Transverse colon (tissue), 4 donors: ENCODE results near the gene DCTPP1. TPM values are rescaled to one million over a fixed set of nuclear protein-coding genes. Genes with fewer than 3 reads are reported as not detected.

Experiments used
- DNase-seq: peaks from one replicate; pipeline ENCODE4 v3.0.0-alpha.2; 2019
- H3K27ac ChIP-seq, 4 donors: fragments of 200-600 bp; sonication (generic); 2 replicates each; pipeline ENCODE4 v1.5.1; 2016 to 2018; ENCODE audit warnings: inconsistent platforms in 4 of 4
- H3K27me3 ChIP-seq: fragments of 200-600 bp; sonication (generic); 2 replicates; pipeline ENCODE4 v1.5.1; 2017; ENCODE audit warnings: inconsistent platforms
- H3K36me3 ChIP-seq, 4 donors: fragments of 200-600 bp; sonication (generic); 2 replicates each; pipeline ENCODE4 v1.5.1; 2017 to 2019; ENCODE audit warnings: inconsistent platforms in 4 of 4
- H3K4me1 ChIP-seq, 4 donors: fragments of 200-600 bp; sonication (generic); 2 replicates each; pipeline ENCODE4 v1.5.1; 2017 to 2020; ENCODE audit warnings: inconsistent platforms in 4 of 4
- H3K4me3 ChIP-seq, 4 donors: fragments of 200-600 bp; sonication (generic); 1 replicate in 1 of 4; 2 replicates in 3 of 4; pipeline versions ENCODE4 v1.5.1 to v1.6.1; 2017 to 2019; ENCODE audit warnings: inconsistent platforms in 4 of 4
- H3K9me3 ChIP-seq, 2 donors: fragments of 200-600 bp; sonication (generic); 2 replicates each; pipeline ENCODE4 v1.5.1; 2017 to 2019; ENCODE audit warnings: inconsistent platforms in 2 of 2
- EP300 ChIP-seq: sonication (generic); formaldehyde crosslinking; IDR thresholded peaks from one replicate; pipeline ENCODE4 v1.6.1; 2017; ENCODE audit warnings: antibody characterized with exemption, low read depth
- POLR2A ChIP-seq: fragments of 450-650 bp; IDR thresholded peaks from one replicate; pipeline ENCODE4 v1.6.1; 2016; ENCODE audit warnings: antibody characterized with exemption, mild to moderate bottlenecking, moderate library complexity
- POLR2AphosphoS5 ChIP-seq, 3 donors: sonication (generic); formaldehyde crosslinking; IDR thresholded peaks; one replicate each; pipeline ENCODE4 v1.6.1; 2016; ENCODE audit warnings: antibody characterized with exemption in 3 of 3
- WGBS, 2 donors: methylation state at CpG; one replicate each; pipeline ENCODE4 v1.1.5; 2018; ENCODE audit warnings: low coverage in 1 of 2; 5-methylcytosine and 5-hydroxymethylcytosine counted together
- in situ Hi-C, 4 donors: fragments of 200-750 bp; cut with MboI; loops; one replicate each; pipeline versions ENCODE4 v1.15.0 to v1.15.1; 2017; ENCODE audit warnings: low sequenced_read_pairs in 3 of 4, low pct_ligation_motif_present in 1 of 4, low pct_unique_long_range_greater_than_20kb in 1 of 4
- intact Hi-C: fragments of 100-400 bp; cut with DNase I; formaldehyde crosslinking; loops from one replicate; pipeline ENCODE4 v1.15.1; 2023; ENCODE audit warnings: low total_unique reads
- total RNA-seq, 4 donors: library from RNA; depleted of rRNA; stranded (reverse); fragments of >200 nt; gene quantifications; one replicate each; pipeline ENCODE4 v1.1.0, GENCODE V29; 2016
- TF ChIP-seq, protein P1 (sequence below), 5 experiments: fragments of 200-600 bp in 3 of 5; fragments of 450-650 bp in 2 of 5; sonication (generic) in 3 of 5; IDR thresholded peaks; 1 replicate in 2 of 5; 2 replicates in 3 of 5; pipeline ENCODE4 v1.5.1; 2016 to 2017; ENCODE audit warnings: antibody characterized with exemption in 5 of 5, inconsistent platforms in 3 of 5, mild to moderate bottlenecking in 2 of 5, moderate library complexity in 1 of 5

The DCTPP1 gene
- total RNA-seq, 4 donors from 2014 or later, result 35.2 to 74.1 (median 50.0) TPM

DNA sequence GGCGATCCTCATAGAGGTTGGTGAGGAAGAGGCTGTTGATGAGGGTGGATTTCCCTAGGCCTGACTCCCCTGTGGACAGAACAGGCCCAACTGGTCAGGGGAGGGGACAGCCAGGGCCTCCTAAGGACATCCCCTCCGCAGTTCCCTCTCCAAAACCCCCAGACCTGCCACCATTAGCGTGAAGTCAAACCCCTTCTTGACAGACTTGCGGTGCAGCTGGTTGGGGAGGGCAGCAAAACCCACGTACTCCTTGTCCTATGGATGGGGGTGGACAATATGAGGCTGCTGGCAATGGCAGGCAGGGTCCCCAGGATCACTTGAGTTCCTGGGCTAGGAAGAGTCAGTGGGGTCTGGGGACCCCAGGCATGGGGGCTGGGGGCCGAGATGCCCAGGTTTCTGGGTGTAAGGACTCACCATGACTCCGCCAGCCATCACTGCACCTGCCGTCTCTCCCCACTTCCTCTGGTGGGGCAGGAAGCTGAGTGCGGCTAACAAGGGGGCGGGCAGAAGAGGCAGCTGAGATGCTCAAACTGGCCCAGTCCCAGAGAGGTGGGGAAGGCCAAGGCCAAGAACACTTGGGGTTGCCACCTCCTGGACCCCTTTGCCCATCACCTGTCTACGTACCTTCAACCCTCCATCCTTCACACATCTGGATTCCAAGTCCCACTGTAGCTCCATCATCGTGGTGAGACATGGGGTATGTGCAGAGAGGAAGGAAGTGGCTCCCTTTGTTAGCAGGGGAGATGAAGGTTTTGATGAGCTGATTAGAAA, 47.5 kb downstream of the DCTPP1 start, which contains the start of gene SEPTIN1:
Gene SEPTIN1 (minus strand): TSS at position 451 of the 771 bp plus-strand sequence. CDS start 19 bp downstream, at position 432.
- peaks cover 4 to 12% (median 8%) of the 10 kb centered on the region in 4 donors for H3K4me1 ChIP-seq
- TF ChIP-seq POLR2A (peak; percentile 7), EP300 (no peak)
- peak within 1 kb of the TSS; percentile 29 to 60 (median 51) for H3K27ac ChIP-seq
- H3K4me3 ChIP-seq, result peak within 1 kb of the TSS in 1 of 4 donors; percentile 24
- no peaks in the 10 kb centered on the region for H3K9me3 ChIP-seq
- H3K36me3 ChIP-seq, result no peaks in the 10 kb centered on the region
- 48 to 60% methylated on average over 2 to 12 of the region's 12 CpGs for WGBS, 2 donors
- H3K27me3 ChIP-seq, result no peaks in the 10 kb centered on the region
- intact Hi-C loops, result no loop called here
- DNase-seq, result peak; percentile 67
- in situ Hi-C loops, result no loop called here

- 81% methylated on average over 13 of the region's 13 CpGs; no CpG with 5 or more reads in 1 of the 2 donors for WGBS, 2 donors
- H3K4me3 ChIP-seq, result peak overlapping the region in 1 of 4 donors; percentile 24
- intact Hi-C loops, result no loop called here
These were observed 48.4 kb downstream of the DCTPP1 start for GRCh38 chr16:30381291-30382041.

DNA sequence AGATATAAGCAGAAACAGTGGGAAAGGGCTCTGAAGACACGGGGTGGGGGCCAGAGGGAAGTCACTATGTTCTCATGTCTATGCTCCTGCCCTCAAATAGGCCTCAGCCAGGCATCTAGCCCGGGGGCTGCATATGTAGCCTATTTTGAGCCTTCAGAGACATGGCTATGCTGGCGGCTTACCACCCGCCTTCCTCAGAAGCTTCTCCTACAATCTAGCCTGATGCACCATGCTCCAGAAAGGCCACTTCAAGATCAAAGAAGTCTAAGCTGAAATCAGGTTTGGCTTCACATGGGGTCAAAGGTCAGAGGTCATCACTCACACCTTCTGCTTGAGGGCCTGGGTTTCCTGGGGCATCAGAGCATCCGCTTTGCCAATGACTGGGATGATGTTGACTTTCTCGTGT, 49.0 kb downstream of the DCTPP1 start:
- Histone ChIP-seq H3K4me1 (peaks cover 10 to 20% (median 16%) of the 10 kb centered on the region in 4 donors), H3K27ac (peak overlapping the region in 1 of 4 donors; percentile 17), H3K36me3 (no peaks in the 10 kb centered on the region), H3K4me3 (no peak overlapping the region), H3K9me3 (no peaks in the 10 kb centered on the region), H3K27me3 (no peaks in the 10 kb centered on the region)
- TF ChIP-seq POLR2A, result no peak
- TF ChIP-seq EP300, result no peak
- TF ChIP-seq, protein P1, sequence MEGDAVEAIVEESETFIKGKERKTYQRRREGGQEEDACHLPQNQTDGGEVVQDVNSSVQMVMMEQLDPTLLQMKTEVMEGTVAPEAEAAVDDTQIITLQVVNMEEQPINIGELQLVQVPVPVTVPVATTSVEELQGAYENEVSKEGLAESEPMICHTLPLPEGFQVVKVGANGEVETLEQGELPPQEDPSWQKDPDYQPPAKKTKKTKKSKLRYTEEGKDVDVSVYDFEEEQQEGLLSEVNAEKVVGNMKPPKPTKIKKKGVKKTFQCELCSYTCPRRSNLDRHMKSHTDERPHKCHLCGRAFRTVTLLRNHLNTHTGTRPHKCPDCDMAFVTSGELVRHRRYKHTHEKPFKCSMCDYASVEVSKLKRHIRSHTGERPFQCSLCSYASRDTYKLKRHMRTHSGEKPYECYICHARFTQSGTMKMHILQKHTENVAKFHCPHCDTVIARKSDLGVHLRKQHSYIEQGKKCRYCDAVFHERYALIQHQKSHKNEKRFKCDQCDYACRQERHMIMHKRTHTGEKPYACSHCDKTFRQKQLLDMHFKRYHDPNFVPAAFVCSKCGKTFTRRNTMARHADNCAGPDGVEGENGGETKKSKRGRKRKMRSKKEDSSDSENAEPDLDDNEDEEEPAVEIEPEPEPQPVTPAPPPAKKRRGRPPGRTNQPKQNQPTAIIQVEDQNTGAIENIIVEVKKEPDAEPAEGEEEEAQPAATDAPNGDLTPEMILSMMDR (IDR thresholded peaks at IDR 0.05), result no peak
- TF ChIP-seq POLR2AphosphoS5 (IDR thresholded peaks at IDR 0.05), result no peak
- intact Hi-C loops, result no loop called here
- in situ Hi-C loops, result no loop called here
- WGBS, 2 donors, result 75% methylated on average over 6 of the region's 6 CpGs; no CpG with 5 or more reads in 1 of the 2 donors
- no peak for DNase-seq

More at GRCh38 chr16:30381291-30382041, 48.4 kb downstream of the DCTPP1 start:
- Histone ChIP-seq H3K9me3 (no peaks in the 10 kb centered on the region), H3K27ac (peak overlapping the region; percentile 29 to 60 (median 51)), H3K27me3 (no peaks in the 10 kb centered on the region), H3K36me3 (no peaks in the 10 kb centered on the region), H3K4me1 (peaks cover 10 to 19% (median 16%) of the 10 kb centered on the region in 4 donors)
- in situ Hi-C loops, result no loop called here
- no peak for DNase-seq
- TF ChIP-seq EP300, result no peak
- TF ChIP-seq POLR2A, result no peak
- TF ChIP-seq, protein P1 (IDR thresholded peaks at IDR 0.05), result no peak
- TF ChIP-seq POLR2AphosphoS5 (IDR thresholded peaks at IDR 0.05), result no peak

DNA sequence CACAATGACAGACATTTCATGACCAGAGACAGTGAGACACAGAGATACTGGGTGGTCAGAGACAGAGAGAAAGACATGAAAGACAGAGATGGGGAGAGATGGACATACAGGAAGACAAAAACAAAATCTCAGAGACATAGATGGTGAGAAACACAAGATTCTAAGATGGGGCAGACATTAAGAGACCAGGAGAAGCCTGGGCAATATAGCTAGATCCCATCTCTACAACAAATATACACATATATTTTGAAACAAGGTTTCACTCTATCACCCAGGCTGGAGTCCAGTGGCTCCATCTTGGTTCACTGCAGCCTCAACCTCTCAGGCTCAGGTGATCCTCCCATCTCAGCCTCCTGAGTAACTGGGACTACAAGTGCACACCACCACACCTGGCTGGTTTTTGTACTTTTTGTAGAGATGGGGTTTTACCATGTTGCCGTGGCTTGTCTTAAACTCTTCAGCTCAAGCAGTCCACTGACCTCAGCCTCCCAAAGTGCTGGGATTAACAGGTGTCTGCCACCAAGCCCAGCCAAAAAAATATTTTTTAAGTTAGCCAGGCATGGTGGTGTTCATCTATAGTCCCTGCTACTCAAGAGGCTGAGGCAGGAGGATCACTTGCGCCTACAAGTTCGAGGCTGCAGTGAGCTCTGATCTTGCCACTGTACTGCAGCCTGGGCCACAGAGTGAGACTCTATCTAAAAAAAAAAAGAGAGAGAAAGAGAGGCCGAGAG, 49.6 kb downstream of the DCTPP1 start:
- no peaks in the 10 kb centered on the region for H3K27me3 ChIP-seq
- no peaks in the 10 kb centered on the region for H3K36me3 ChIP-seq
- H3K4me1 ChIP-seq, result peaks cover 10 to 20% (median 16%) of the 10 kb centered on the region in 4 donors
- H3K9me3 ChIP-seq, result no peaks in the 10 kb centered on the region
- no peak overlapping the region for H3K4me3 ChIP-seq
- DNase-seq, result no peak
- in situ Hi-C loops, result no loop called here
- WGBS, 2 donors, result 80 to 87% methylated on average over 2 to 4 of the region's 4 CpGs
- no peak overlapping the region for H3K27ac ChIP-seq
- intact Hi-C loops, result no loop called here
- no peak for TF ChIP-seq POLR2AphosphoS5 (IDR thresholded peaks at IDR 0.05)
- no peak for TF ChIP-seq POLR2A
- TF ChIP-seq, protein P1 (IDR thresholded peaks at IDR 0.05), result no peak
- TF ChIP-seq EP300, result no peak
